Right hindlimb (tissue), 1 donor: ENCODE measurements around the gene KCNT2.
"Not testable (repeated sequence)": the region's sequence is repeated elsewhere in the genome, so short reads cannot be mapped to it uniquely, and the experiment has no call there.

Experiments used
- DNase-seq: peaks from one replicate; pipeline ENCODE4 v3.0.0-alpha.2; 2018

KCNT2 gene

GRCh38 chr1:196510451-196510850, 97.8 kb downstream of the KCNT2 start:
- no peak for DNase-seq

- not testable (repeated sequence) for DNase-seq
These were observed 104.0 kb downstream of the KCNT2 start for GRCh38 chr1:196504224-196504623.

- DNase-seq: no peak
These were observed 105.8 kb downstream of the KCNT2 start for GRCh38 chr1:196502437-196502836.

GRCh38 chr1:196501760-196502428, 106.3 kb downstream of the KCNT2 start:
- DNase-seq: no peak

- DNase-seq: no peak
These were observed 110.4 kb downstream of the KCNT2 start for GRCh38 chr1:196497817-196498216.

- DNase-seq: no peak
These were observed 113.5 kb downstream of the KCNT2 start for GRCh38 chr1:196494766-196495165.

GRCh38 chr1:196493881-196494280, 114.4 kb downstream of the KCNT2 start:
- no peak for DNase-seq

- DNase-seq: no peak
These were observed 119.7 kb downstream of the KCNT2 start for GRCh38 chr1:196488579-196488978.

GRCh38 chr1:196486346-196486745, 121.9 kb downstream of the KCNT2 start:
- DNase-seq: no peak

- DNase-seq: no peak
These were observed 126.6 kb downstream of the KCNT2 start for GRCh38 chr1:196481616-196482015.

GRCh38 chr1:196477262-196477661, 131.0 kb downstream of the KCNT2 start:
- DNase-seq: no peak

GRCh38 chr1:196467230-196467925, 140.9 kb downstream of the KCNT2 start:
- DNase-seq: no peak

- DNase-seq: no peak
These were observed 141.6 kb downstream of the KCNT2 start for GRCh38 chr1:196466654-196467053.

- no peak for DNase-seq
These were observed 142.1 kb downstream of the KCNT2 start for GRCh38 chr1:196466166-196466565.

- peak; percentile 50 for DNase-seq
These were observed 143.7 kb downstream of the KCNT2 start for GRCh38 chr1:196464480-196464941.

GRCh38 chr1:196462086-196462485, 146.2 kb downstream of the KCNT2 start:
- DNase-seq: no peak

GRCh38 chr1:196461521-196461920, 146.7 kb downstream of the KCNT2 start:
- DNase-seq: no peak

GRCh38 chr1:196459383-196459782, 148.9 kb downstream of the KCNT2 start:
- no peak for DNase-seq

GRCh38 chr1:196454792-196455191, 153.4 kb downstream of the KCNT2 start:
- no peak for DNase-seq

GRCh38 chr1:196451103-196451502, 157.1 kb downstream of the KCNT2 start:
- DNase-seq: no peak

GRCh38 chr1:196450143-196451095, 157.8 kb downstream of the KCNT2 start:
- no peak for DNase-seq

GRCh38 chr1:196449460-196449859, 158.8 kb downstream of the KCNT2 start:
- DNase-seq: no peak

- no peak for DNase-seq
These were observed 162.5 kb downstream of the KCNT2 start for GRCh38 chr1:196445775-196446174.
